ENCODE data around the gene RGS7BP.

DNA sequence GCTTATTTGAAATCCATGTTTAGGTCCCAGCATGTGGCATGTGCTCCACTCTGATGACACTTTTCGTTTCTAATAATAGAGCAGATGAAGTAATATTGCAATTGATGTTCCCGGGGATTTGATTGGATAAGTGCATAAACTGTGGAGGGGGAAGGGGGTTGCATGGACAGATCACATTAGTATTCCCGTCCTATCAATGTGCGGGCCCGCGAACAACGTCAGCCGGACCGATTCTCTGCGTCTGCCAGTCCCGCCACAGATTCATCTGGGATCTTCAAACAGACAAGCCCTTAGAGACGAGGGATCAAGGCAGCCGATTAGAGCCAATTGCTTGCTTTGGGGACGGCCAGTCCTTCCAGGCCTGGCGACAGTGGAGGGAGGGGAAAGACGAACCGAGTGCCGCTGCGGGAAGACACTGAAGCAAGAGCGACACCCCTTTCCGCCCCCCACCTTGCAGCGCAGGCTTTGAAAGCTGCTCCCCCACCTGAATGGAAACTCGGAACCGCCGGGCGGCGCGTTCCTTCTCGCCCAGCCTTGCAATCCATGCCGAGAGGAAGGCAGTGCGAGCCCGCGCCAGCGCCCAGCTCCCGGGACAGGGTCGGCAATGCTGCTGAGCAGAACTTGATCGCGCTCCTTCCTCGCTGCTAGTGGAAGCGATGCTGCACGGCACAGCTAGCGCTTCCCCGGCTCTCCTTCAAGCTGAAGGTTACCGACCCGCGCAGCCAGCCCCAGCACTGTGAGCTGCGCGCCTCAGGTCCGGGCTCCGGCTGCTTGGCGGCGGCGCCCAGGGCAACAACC, at the start of gene RGS7BP:
- TF ChIP-seq, protein P1, sequence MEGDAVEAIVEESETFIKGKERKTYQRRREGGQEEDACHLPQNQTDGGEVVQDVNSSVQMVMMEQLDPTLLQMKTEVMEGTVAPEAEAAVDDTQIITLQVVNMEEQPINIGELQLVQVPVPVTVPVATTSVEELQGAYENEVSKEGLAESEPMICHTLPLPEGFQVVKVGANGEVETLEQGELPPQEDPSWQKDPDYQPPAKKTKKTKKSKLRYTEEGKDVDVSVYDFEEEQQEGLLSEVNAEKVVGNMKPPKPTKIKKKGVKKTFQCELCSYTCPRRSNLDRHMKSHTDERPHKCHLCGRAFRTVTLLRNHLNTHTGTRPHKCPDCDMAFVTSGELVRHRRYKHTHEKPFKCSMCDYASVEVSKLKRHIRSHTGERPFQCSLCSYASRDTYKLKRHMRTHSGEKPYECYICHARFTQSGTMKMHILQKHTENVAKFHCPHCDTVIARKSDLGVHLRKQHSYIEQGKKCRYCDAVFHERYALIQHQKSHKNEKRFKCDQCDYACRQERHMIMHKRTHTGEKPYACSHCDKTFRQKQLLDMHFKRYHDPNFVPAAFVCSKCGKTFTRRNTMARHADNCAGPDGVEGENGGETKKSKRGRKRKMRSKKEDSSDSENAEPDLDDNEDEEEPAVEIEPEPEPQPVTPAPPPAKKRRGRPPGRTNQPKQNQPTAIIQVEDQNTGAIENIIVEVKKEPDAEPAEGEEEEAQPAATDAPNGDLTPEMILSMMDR (conservative IDR thresholded peaks at IDR 0.05; ENCODE audit: low read depth, low read length): no peak
- no peak for TF ChIP-seq EZH2 (IDR thresholded peaks at IDR 0.05; ENCODE audit: borderline replicate concordance, low read depth, low read length, poor library complexity, severe bottlenecking)

Data from A673 (cell line).